ENCODE results near the gene SF3B4. TPM values are rescaled to one million over a fixed set of nuclear protein-coding genes. Genes with fewer than 3 reads are reported as not detected.

SF3B4 gene
- total and polyA plus RNA-seq, 2 of the 13 experiments (the other 11 are each of a cell fraction or from before 2014, with no cell fraction given), result 13.8 to 14.8 TPM

DNA sequence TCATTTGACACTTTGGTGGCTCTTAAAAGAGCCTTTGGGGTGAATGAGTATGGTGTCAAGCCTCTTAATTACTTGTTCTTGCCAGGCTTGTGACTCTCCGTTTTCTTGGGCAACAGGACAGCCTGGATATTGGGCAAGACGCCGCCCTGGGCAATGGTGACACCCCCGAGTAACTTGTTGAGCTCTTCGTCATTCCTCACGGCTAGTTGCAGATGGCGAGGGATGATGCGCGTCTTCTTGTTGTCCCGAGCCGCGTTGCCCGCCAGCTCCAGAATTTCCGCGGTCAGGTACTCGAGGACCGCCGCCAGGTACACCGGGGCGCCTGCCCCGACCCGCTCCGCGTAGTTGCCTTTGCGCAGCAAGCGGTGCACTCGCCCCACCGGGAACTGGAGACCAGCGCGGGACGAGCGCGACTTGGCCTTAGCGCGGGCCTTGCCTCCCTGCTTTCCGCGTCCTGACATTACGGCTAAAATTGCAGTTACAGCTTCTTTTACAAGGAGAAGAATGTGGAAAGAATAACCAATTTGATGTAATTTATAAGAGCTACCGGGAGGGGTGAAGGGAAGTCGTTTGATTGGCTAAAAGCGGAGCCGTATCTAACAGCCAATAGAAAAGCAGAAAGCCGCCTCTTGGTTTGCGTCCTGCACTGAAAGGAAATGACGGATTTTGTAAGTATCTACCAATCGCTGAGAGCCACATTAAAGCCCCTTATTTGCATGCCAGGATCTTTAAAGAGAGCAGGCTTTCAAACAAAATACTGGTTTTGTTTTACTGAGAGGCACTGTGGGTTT lies 40.0 kb downstream of the SF3B4 start (continued):
- TF ChIP-seq, protein P1, sequence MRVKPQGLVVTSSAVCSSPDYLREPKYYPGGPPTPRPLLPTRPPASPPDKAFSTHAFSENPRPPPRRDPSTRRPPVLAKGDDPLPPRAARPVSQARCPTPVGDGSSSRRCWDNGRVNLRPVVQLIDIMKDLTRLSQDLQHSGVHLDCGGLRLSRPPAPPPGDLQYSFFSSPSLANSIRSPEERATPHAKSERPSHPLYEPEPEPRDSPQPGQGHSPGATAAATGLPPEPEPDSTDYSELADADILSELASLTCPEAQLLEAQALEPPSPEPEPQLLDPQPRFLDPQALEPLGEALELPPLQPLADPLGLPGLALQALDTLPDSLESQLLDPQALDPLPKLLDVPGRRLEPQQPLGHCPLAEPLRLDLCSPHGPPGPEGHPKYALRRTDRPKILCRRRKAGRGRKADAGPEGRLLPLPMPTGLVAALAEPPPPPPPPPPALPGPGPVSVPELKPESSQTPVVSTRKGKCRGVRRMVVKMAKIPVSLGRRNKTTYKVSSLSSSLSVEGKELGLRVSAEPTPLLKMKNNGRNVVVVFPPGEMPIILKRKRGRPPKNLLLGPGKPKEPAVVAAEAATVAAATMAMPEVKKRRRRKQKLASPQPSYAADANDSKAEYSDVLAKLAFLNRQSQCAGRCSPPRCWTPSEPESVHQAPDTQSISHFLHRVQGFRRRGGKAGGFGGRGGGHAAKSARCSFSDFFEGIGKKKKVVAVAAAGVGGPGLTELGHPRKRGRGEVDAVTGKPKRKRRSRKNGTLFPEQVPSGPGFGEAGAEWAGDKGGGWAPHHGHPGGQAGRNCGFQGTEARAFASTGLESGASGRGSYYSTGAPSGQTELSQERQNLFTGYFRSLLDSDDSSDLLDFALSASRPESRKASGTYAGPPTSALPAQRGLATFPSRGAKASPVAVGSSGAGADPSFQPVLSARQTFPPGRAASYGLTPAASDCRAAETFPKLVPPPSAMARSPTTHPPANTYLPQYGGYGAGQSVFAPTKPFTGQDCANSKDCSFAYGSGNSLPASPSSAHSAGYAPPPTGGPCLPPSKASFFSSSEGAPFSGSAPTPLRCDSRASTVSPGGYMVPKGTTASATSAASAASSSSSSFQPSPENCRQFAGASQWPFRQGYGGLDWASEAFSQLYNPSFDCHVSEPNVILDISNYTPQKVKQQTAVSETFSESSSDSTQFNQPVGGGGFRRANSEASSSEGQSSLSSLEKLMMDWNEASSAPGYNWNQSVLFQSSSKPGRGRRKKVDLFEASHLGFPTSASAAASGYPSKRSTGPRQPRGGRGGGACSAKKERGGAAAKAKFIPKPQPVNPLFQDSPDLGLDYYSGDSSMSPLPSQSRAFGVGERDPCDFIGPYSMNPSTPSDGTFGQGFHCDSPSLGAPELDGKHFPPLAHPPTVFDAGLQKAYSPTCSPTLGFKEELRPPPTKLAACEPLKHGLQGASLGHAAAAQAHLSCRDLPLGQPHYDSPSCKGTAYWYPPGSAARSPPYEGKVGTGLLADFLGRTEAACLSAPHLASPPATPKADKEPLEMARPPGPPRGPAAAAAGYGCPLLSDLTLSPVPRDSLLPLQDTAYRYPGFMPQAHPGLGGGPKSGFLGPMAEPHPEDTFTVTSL (CRISPR knock-in tag; IDR thresholded peaks at IDR 0.05; ENCODE audit: borderline replicate concordance), result no peak; the same call in 1 of the 2 replicates
- TF ChIP-seq, protein P2, sequence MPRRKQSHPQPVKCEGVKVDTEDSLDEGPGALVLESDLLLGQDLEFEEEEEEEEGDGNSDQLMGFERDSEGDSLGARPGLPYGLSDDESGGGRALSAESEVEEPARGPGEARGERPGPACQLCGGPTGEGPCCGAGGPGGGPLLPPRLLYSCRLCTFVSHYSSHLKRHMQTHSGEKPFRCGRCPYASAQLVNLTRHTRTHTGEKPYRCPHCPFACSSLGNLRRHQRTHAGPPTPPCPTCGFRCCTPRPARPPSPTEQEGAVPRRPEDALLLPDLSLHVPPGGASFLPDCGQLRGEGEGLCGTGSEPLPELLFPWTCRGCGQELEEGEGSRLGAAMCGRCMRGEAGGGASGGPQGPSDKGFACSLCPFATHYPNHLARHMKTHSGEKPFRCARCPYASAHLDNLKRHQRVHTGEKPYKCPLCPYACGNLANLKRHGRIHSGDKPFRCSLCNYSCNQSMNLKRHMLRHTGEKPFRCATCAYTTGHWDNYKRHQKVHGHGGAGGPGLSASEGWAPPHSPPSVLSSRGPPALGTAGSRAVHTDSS (CRISPR knock-in tag; conservative IDR thresholded peaks at IDR 0.05), result no peak
- TF ChIP-seq AGO2 (optimal IDR thresholded peaks at IDR 0.05; ENCODE audit: low read depth, low read length) (peak; percentile 100), ZNF333 (CRISPR knock-in tag; IDR thresholded peaks at IDR 0.05; ENCODE audit: borderline replicate concordance) (0 out of 2 replicates have a peak, but pooled peaks have one; percentile 35), IKZF4 (CRISPR knock-in tag; IDR thresholded peaks at IDR 0.05; ENCODE audit: borderline replicate concordance, low read depth, not compliant biosample characterization) (peak; percentile 77), KAT2B (IDR thresholded peaks at IDR 0.05; ENCODE audit: borderline replicate concordance, low read depth, low read length) (no peak), MTF2 (CRISPR knock-in tag; IDR thresholded peaks at IDR 0.05; ENCODE audit: borderline replicate concordance) (no peak), ELK4 (CRISPR knock-in tag; IDR thresholded peaks at IDR 0.05; ENCODE audit: borderline replicate concordance) (no peak), YEATS2 (CRISPR knock-in tag; IDR thresholded peaks at IDR 0.05; ENCODE audit: borderline replicate concordance) (no peak), ZNF264 (CRISPR knock-in tag; IDR thresholded peaks at IDR 0.05) (peak; percentile 33; the same call in 1 of the 2 replicates), ZNF10 (CRISPR knock-in tag; IDR thresholded peaks at IDR 0.05; ENCODE audit: borderline replicate concordance, low read depth) (no peak), NFIB (CRISPR knock-in tag; IDR thresholded peaks at IDR 0.05; ENCODE audit: borderline replicate concordance) (no peak), ZBTB3 (CRISPR knock-in tag; IDR thresholded peaks at IDR 0.05; ENCODE audit: borderline replicate concordance, low read depth) (no peak)
- TF ChIP-seq, protein P3, sequence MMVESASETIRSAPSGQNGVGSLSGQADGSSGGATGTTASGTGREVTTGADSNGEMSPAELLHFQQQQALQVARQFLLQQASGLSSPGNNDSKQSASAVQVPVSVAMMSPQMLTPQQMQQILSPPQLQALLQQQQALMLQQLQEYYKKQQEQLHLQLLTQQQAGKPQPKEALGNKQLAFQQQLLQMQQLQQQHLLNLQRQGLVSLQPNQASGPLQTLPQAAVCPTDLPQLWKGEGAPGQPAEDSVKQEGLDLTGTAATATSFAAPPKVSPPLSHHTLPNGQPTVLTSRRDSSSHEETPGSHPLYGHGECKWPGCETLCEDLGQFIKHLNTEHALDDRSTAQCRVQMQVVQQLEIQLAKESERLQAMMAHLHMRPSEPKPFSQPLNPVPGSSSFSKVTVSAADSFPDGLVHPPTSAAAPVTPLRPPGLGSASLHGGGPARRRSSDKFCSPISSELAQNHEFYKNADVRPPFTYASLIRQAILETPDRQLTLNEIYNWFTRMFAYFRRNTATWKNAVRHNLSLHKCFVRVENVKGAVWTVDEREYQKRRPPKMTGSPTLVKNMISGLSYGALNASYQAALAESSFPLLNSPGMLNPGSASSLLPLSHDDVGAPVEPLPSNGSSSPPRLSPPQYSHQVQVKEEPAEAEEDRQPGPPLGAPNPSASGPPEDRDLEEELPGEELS (CRISPR knock-in tag; IDR thresholded peaks at IDR 0.05), result peak; percentile 7; the same call in 1 of the 2 replicates
- TF ChIP-seq, protein P4, sequence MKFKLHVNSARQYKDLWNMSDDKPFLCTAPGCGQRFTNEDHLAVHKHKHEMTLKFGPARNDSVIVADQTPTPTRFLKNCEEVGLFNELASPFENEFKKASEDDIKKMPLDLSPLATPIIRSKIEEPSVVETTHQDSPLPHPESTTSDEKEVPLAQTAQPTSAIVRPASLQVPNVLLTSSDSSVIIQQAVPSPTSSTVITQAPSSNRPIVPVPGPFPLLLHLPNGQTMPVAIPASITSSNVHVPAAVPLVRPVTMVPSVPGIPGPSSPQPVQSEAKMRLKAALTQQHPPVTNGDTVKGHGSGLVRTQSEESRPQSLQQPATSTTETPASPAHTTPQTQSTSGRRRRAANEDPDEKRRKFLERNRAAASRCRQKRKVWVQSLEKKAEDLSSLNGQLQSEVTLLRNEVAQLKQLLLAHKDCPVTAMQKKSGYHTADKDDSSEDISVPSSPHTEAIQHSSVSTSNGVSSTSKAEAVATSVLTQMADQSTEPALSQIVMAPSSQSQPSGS (CRISPR knock-in tag; IDR thresholded peaks at IDR 0.05), result no peak

All from HepG2 (cell line).